Astrocyte (in vitro differentiated cells and primary cell): ENCODE measurements around the gene FLT1.

Experiments
- CTCF ChIP-seq: IDR thresholded peaks from 2 replicates; pipeline ENCODE4 v1.5.1; 2011; ENCODE audit warnings: low read depth, mild to moderate bottlenecking, inconsistent platforms, low read length, moderate library complexity; ENCODE audit not compliant: insufficient read depth
- EZH2 ChIP-seq: IDR thresholded peaks from 2 replicates; pipeline ENCODE4 v1.6.1; 2012; ENCODE audit warnings: mild to moderate bottlenecking, low read length, inconsistent platforms; ENCODE audit not compliant: insufficient read depth

- TF ChIP-seq CTCF (no peak), EZH2 (no peak)
Observed at GRCh38 chr13:28470296-28470695, 24.6 kb downstream of the FLT1 start.
